Measurements from ENCODE around the gene WLS. TPM values are rescaled to one million over a fixed set of nuclear protein-coding genes. Genes with fewer than 3 reads are reported as not detected.

The WLS gene
- total and polyA plus RNA-seq, 2 experiments from 2014 or later = 113 to 114 TPM

DNA sequence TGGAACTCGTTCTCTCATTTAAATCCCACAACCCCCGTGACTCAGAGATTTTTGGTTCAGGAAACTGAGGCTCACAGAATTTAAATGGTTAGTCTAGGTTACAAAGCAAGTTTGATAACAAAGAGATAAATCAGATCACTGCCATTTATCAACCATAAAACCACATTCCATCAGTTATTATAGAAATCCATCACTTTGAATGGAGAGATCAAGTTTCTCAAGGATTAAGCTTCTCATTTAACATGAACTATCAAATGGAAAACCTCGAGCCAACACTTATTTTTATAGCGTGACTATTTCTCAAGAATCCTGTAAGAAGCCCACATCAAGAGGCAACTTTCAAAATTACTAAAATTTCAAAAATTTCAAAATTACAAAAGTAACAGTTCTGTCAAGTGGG, 11.9 kb downstream of the WLS start:
- no peaks in the 10 kb centered on the region for H3K36me3 ChIP-seq
- no peaks in the 10 kb centered on the region for H3K9me3 ChIP-seq (ENCODE audit: low read depth)
- H3K4me1 ChIP-seq (ENCODE audit: low read depth) = peaks cover 35% of the 10 kb centered on the region
- H3K4me3 ChIP-seq = no peak overlapping the region
- peak overlapping the region; percentile 87 for H3K27ac ChIP-seq
- TF ChIP-seq, protein P1, sequence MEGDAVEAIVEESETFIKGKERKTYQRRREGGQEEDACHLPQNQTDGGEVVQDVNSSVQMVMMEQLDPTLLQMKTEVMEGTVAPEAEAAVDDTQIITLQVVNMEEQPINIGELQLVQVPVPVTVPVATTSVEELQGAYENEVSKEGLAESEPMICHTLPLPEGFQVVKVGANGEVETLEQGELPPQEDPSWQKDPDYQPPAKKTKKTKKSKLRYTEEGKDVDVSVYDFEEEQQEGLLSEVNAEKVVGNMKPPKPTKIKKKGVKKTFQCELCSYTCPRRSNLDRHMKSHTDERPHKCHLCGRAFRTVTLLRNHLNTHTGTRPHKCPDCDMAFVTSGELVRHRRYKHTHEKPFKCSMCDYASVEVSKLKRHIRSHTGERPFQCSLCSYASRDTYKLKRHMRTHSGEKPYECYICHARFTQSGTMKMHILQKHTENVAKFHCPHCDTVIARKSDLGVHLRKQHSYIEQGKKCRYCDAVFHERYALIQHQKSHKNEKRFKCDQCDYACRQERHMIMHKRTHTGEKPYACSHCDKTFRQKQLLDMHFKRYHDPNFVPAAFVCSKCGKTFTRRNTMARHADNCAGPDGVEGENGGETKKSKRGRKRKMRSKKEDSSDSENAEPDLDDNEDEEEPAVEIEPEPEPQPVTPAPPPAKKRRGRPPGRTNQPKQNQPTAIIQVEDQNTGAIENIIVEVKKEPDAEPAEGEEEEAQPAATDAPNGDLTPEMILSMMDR (IDR thresholded peaks at IDR 0.05; ENCODE audit: low read depth, low read length) = no peak
- DNase-seq (ENCODE audit: low read depth in 1 of 2, low spot score in 1 of 2) = no peak
- no peaks in the 10 kb centered on the region for H3K27me3 ChIP-seq

DNA sequence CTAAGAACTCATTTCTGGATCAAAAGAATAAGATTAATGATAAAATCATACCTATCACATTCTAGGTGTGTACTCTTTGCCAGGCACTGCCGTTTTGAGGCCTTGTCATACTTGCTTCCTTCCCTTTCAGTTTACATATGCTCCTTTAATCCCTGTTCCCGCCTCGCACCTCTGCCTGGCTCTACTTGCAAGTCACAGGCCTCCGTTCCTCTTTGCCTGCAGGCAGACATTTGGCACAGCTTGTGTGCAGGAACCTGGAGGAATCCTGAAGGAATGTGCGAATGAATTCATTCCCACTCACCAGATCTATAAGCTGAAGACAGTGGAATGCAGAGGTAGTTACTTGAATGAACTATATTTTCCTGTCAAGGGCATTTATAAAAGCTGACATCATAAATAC, 13.8 kb downstream of the WLS start:
- no peaks in the 10 kb centered on the region for H3K36me3 ChIP-seq
- TF ChIP-seq, protein P1 (IDR thresholded peaks at IDR 0.05; ENCODE audit: low read depth, low read length) = no peak
- no peaks in the 10 kb centered on the region for H3K27me3 ChIP-seq
- H3K27ac ChIP-seq = peak overlapping the region; percentile 27
- H3K4me1 ChIP-seq (ENCODE audit: low read depth) = peaks cover 35% of the 10 kb centered on the region
- H3K4me3 ChIP-seq = no peak overlapping the region
- peak in 1 of 2 donors; percentile 31 for DNase-seq (ENCODE audit: low read depth in 1 of 2, low spot score in 1 of 2)
- no peaks in the 10 kb centered on the region for H3K9me3 ChIP-seq (ENCODE audit: low read depth)

DNA sequence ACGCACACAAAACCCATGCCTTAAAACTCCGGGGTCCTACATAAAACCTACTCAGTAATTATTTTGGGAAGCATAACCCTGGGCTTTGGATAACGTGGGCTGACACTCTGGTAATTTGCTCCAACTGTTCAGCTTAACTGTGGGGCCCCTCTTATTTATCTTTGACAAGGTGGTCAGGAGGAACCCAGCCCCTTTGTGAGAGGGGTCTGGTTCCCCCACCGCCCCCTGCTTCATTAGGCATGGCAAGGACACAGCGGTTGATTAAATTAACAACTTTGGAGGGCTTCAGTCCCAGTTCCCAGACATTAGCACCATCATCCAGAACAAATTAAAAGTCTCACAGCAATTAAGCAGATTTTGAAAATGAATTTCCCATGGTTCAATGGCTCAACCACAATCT, 14.7 kb downstream of the WLS start:
- no peaks in the 10 kb centered on the region for H3K9me3 ChIP-seq (ENCODE audit: low read depth)
- no peak for DNase-seq (ENCODE audit: low read depth in 1 of 2, low spot score in 1 of 2)
- TF ChIP-seq, protein P1 (IDR thresholded peaks at IDR 0.05; ENCODE audit: low read depth, low read length) = no peak
- H3K4me1 ChIP-seq (ENCODE audit: low read depth) = peaks cover 34% of the 10 kb centered on the region
- H3K36me3 ChIP-seq = no peaks in the 10 kb centered on the region
- no peaks in the 10 kb centered on the region for H3K27me3 ChIP-seq
- H3K4me3 ChIP-seq = no peak overlapping the region
- peak overlapping the region; percentile 19 for H3K27ac ChIP-seq

DNA sequence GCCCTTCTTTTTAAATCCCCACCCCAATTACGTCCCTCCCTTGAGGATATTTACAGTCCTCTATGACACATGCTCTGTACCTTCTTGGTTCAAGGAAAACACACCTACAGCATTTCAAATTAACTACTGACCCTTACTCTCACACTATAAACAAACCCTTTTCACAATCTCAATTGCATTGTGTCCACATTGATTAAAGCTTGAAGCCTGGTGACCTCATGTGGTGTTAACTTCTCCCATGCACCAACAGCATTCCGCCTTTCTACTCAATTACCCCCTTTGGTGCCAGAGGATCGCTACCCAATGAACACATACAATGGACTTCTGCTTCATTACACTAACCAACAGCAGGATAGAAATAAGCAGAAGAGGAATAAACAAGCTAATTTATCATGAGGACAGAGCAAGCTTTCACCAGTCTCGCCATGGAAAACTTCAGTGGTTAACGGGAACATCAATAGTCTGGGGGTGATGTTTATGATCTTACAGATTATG, 15.2 kb downstream of the WLS start:
- TF ChIP-seq, protein P1 (IDR thresholded peaks at IDR 0.05; ENCODE audit: low read depth, low read length) = no peak
- no peak for DNase-seq (ENCODE audit: low read depth in 1 of 2, low spot score in 1 of 2)

DNA sequence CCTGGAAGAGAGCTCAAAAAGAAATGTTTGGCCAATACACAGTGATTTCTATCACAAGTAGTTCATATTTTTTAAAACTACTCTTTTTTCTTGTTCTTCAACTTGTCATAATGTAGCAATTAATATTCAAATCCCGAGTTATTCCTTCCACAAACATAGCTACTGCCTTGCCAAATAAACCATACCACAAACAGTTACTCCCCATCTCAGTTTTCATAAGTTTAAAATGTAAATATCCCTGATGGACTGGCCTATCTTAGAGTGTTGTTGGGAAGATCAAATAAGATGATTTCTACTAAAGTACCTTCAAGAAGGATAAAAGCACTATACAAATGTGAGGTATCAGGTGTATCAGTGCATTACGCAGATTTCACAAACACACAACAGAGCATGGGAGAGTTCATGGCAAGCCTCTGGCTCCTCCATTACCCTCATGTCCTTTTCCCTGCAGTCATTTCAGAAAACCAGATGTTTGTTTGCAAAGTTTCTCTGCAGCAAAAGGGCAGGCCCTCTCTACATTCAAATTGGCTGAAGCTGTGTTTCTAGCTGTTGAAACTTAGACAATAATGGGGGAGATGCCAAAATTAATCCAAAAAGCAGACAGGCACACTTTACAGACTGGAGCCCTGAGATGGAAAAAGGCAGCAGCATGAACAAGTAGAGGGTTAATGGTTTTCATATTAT, 16.1 kb downstream of the WLS start:
- Histone ChIP-seq H3K4me1 (ENCODE audit: low read depth) (peaks cover 21% of the 10 kb centered on the region), H3K27ac (no peak overlapping the region)
- no peak for DNase-seq (ENCODE audit: low read depth in 1 of 2, low spot score in 1 of 2)

More for the DNA sequence above, 15.2 kb downstream of the WLS start:
- Histone ChIP-seq H3K4me3 (no peak overlapping the region), H3K9me3 (ENCODE audit: low read depth) (no peaks in the 10 kb centered on the region), H3K27ac (no peak overlapping the region), H3K27me3 (no peaks in the 10 kb centered on the region), H3K4me1 (ENCODE audit: low read depth) (peaks cover 29% of the 10 kb centered on the region), H3K36me3 (no peaks in the 10 kb centered on the region)

More for the DNA sequence above, 16.1 kb downstream of the WLS start:
- Histone ChIP-seq H3K27me3 (no peaks in the 10 kb centered on the region), H3K36me3 (no peaks in the 10 kb centered on the region), H3K4me3 (no peak overlapping the region), H3K9me3 (ENCODE audit: low read depth) (no peaks in the 10 kb centered on the region)
- TF ChIP-seq, protein P1 (IDR thresholded peaks at IDR 0.05; ENCODE audit: low read depth, low read length) = no peak

All from cardiac muscle cell (in vitro differentiated cells and primary cell).